ENCODE results near the gene MDH2.

Gene MDH2

GRCh38 chr7:76063114-76063513, 15.2 kb downstream of the MDH2 start:
- ATAC-seq = no peak
- TF ChIP-seq SNAI2 (CRISPR knock-in tag; IDR thresholded peaks at IDR 0.05) (no peak), OSR1 (CRISPR knock-in tag; IDR thresholded peaks at IDR 0.05) (no peak), ZC3H10 (CRISPR knock-in tag; IDR thresholded peaks at IDR 0.05) (no peak), ISL1 (CRISPR knock-in tag; IDR thresholded peaks at IDR 0.05) (no peak), ZNF70 (CRISPR knock-in tag; IDR thresholded peaks at IDR 0.05) (no peak), PPARA (CRISPR knock-in tag; IDR thresholded peaks at IDR 0.05; ENCODE audit: borderline replicate concordance) (no peak), PATZ1 (CRISPR knock-in tag; IDR thresholded peaks at IDR 0.05; ENCODE audit: borderline replicate concordance) (no peak), RARB (CRISPR knock-in tag; IDR thresholded peaks at IDR 0.05) (no peak), BACH2 (CRISPR knock-in tag; IDR thresholded peaks at IDR 0.05; ENCODE audit: borderline replicate concordance) (no peak), ESRRG (CRISPR knock-in tag; IDR thresholded peaks at IDR 0.05) (no peak), ARNTL (CRISPR knock-in tag; IDR thresholded peaks at IDR 0.05; ENCODE audit: borderline replicate concordance, low read depth) (no peak), ZFP3 (CRISPR knock-in tag; IDR thresholded peaks at IDR 0.05) (no peak), ZNF8 (CRISPR knock-in tag; IDR thresholded peaks at IDR 0.05) (no peak), TOX (CRISPR knock-in tag; IDR thresholded peaks at IDR 0.05; ENCODE audit: borderline replicate concordance) (no peak), GLIS3 (CRISPR knock-in tag; IDR thresholded peaks at IDR 0.05) (no peak), ZFP30 (CRISPR knock-in tag; IDR thresholded peaks at IDR 0.05) (no peak), POU6F1 (CRISPR knock-in tag; IDR thresholded peaks at IDR 0.05; ENCODE audit: borderline replicate concordance, low read depth) (no peak), CSRNP3 (CRISPR knock-in tag; IDR thresholded peaks at IDR 0.05) (no peak), CREB5 (CRISPR knock-in tag; IDR thresholded peaks at IDR 0.05; ENCODE audit: low read depth) (no peak), CSDC2 (CRISPR knock-in tag; IDR thresholded peaks at IDR 0.05) (no peak)

- ATAC-seq = no peak
- TF ChIP-seq POU6F1 (CRISPR knock-in tag; IDR thresholded peaks at IDR 0.05; ENCODE audit: borderline replicate concordance, low read depth) (no peak), TSHZ2 (CRISPR knock-in tag; IDR thresholded peaks at IDR 0.05) (no peak), ZNF565 (CRISPR knock-in tag; conservative IDR thresholded peaks at IDR 0.05; ENCODE audit: low read depth) (no peak), ISL1 (CRISPR knock-in tag; IDR thresholded peaks at IDR 0.05) (no peak), ZFP3 (CRISPR knock-in tag; IDR thresholded peaks at IDR 0.05) (no peak), CSDC2 (CRISPR knock-in tag; IDR thresholded peaks at IDR 0.05) (no peak), OSR1 (CRISPR knock-in tag; IDR thresholded peaks at IDR 0.05) (no peak), ZFP30 (CRISPR knock-in tag; IDR thresholded peaks at IDR 0.05) (no peak), ZC3H10 (CRISPR knock-in tag; IDR thresholded peaks at IDR 0.05) (no peak), ZNF70 (CRISPR knock-in tag; IDR thresholded peaks at IDR 0.05) (no peak), ESRRG (CRISPR knock-in tag; IDR thresholded peaks at IDR 0.05) (no peak)
Observed at GRCh38 chr7:76063525-76063924, 15.6 kb downstream of the MDH2 start.

Measured in SK-N-SH treated with all-trans-retinoic acid at 6 μM for 48 hours (cell line).